Right forelimb (tissue), 1 donor: ENCODE measurements around the gene SPTAN1.
"Not testable (repeated sequence)": the region's sequence is repeated elsewhere in the genome, so short reads cannot be mapped to it uniquely, and the experiment has no call there.

Experiments
- DNase-seq: peaks from one replicate; pipeline ENCODE4 v3.0.0-alpha.2; 2018

Gene SPTAN1

DNA sequence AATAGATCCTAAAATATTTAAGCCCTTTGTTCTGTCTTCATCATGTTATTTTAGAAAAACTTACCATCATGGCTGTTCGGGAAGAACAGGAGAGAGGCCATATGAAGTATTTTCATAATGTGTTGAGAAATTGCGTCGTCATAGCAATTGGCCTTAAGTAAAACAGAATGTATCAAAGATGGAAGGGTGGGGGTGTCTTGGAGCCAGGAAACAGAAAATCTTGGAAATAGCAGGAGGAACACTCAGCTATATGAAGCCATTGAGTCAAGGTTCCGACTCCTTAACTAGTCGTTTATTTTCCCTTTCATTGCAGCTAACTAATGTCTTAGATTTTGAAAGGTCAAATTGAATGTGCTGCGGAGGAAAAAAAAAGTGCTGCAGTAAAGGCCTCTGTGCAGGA, 1.3 kb downstream of the SPTAN1 start:
- no peak for DNase-seq

DNA sequence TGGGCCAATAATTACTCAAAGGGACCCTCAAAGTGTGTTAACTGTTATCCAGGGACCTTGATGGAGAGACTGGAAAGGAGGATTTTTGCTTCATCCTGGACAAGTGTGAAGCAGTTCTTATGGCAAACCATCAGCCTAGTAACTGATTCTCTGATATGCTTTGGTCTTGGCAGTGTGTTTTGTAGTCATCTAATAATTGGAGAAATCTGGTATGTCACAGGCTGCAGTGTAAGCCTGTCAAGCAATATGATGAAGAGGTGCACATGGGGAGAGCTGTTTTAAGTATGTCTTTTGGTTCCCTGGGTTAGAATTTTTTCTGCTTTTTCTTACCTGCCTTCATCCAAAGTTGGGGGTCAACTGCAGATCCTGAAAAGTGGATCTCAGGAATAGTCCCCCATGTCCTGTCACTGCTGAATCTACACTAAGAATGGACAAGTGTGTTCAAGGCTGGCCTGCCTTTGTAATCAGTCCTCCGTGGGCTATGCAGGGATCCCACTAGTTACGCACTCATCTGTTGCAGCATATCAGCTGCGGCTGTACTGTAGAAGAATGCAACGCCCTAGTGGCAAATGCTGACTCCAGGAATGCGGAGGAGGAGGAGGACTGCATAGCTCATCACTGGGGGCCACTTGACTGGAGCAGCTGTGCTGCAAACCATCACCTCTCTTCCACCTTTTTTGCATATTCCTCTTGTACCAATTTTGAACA, 1.9 kb downstream of the SPTAN1 start:
- DNase-seq: peak; percentile 59

DNA sequence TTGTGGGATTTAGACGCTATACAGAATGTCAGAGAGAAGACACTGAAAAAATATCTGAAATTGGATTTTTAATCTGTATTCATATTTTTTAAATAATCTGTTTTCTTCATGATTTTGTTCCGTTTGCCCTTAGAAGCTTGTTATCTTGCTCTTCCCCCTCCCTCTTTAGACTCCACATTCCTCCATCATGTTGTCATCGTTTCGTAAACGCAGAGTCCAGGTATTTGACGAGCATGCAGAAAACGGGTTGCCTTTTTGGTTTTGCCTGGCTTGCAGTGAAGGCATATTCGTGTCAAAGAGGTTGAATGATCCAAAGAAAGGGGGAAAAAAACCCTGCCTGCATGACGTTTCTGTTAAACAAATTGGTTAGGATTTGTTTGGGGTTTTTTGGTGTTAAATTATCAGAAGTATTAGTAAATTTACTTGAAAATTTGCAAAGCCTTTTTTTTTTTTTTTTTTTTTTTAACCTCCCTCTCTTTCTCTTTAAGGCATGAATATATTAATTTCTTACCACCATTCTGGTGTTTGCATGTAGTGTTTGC, 2.9 kb downstream of the SPTAN1 start:
- DNase-seq: no peak

DNA sequence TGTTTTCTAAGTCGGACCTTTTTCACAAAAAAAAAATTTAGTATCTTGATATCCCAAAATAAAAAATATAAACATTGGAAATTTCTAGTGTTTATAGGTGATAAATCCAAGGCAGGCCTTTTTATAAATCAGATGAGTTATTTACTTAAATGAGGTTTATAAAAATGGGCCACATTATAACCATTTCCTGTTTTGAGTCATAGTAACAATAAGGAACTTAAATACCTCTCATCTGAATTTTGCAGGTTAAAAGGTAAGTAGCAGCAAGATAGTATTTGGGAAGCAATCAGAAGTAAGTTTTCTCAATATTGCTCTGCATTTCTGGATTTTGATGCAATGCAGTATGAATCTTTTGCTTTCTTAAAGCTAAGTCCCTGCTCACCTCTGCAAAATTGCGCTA, 3.9 kb downstream of the SPTAN1 start:
- DNase-seq: no peak

DNA sequence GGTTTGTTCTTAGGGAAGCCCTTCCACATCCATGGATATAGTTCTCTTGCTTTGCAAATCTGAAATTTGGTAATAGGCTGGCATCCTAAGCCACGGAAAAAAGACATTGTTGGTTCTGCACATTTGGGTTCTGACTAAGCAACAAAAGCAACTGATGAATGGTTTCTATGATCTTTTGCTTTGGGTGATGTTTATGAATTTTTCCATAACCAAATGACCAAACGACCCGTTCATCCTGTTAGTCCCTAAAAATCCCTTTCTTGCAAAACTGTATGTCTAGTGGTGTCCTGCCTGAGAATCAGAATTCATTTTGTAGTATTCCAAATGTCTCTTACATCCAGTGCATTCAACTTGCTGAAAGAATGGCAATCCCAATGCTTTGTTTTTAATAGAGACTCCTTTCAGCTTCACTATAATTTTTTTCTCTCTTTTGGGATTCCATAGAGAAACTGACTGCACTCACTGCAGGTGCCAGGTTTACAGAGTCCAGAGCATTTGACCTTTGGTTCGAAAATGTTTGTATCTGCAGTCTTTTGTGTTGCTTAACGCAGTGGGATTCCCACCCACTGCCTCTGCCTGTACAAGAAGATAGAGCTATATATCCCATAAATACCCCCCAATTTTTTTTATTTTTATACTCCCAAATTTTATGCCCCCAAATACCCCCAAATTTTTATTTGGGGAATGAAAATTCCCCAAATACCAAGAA, 4.7 kb downstream of the SPTAN1 start:
- no peak for DNase-seq

DNA sequence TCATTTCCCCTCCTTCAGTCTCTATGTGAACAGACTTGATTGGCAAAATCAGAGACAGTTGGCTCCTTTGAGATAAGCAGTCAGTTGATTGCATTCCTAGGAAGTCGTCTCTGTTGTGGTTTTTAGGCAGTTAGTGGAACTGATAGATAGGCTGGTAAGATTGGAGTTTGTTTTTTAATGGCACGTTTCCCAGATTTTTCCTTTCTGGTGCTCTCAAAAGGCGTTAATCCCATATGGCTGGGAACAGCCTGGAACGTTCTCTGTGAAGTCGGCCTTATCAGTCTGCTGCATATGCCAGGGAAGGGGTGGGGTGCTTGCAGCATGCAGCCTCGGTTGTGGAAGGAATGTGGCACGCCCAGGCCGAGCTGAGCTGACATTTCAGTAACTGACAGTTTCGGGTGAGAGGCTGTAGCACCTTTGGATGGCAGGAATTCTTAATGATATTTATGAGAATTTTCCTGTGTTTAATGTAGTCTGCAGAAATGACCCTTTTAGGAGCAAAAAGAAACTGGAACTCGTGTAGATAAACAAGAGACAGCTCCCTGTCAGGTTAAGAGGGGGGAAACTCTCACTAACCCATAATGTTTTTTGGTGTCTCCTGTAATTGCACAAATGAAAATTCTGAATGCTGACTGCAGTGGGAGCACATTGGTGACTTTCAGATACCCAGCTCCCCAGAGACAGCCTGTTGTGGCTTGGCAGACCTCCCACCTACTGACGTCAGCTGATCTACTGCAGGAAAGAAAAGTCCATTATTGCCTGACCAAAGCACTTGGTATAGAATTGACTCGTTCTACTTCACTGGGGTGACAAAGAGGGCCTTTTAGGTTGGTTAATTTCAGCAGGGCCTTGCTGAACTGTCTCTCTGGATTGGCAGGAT, 6.3 kb downstream of the SPTAN1 start:
- DNase-seq: peak; percentile 77

DNA sequence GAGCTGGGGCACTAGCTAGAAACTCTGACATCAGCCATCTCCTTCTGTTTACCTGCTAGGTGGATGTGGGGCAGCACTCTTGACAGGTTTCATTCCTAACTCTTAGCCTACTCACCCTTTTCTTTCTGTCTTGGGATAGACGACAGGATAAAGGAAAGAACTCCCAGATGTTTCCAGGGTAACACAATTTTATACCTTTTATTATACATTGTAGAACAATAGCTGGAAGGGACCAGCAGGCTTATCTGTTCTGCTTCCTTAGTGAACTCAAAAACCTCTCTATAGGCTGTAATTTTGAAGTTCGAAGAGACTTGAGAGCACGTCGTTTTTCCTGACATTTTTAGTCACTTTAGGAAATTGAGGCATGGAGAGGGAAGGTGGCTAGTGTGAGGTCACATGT, 13.2 kb downstream of the SPTAN1 start:
- DNase-seq: no peak

DNA sequence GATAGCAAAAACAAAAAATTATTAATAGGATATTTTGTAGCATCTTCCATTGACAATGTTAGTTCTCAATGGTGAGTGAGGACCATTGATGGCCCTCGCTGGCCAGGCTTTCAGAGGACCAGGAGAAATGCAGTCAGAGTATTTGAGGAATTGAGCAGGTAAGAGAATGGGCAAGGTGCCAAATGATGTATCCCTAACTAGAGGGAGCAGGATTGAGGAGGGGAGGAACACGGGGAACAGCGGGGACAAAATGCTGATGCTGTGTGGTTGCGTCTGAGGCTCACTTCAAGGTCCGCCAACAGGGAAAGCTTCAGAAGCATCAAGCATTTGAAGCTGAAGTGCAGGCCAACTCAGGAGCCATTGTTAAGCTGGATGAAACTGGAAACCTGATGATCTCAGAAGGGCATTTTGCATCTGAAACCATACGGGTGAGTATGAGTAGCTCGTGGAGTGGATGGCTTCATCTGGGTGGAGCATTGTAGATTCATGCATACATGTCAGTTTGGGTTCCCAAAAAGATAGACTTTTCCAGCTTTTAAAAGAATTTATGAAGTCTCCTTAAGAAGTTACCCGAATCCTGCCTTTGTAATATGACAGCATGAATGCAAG, 16.2 kb downstream of the SPTAN1 start:
- DNase-seq: no peak

DNA sequence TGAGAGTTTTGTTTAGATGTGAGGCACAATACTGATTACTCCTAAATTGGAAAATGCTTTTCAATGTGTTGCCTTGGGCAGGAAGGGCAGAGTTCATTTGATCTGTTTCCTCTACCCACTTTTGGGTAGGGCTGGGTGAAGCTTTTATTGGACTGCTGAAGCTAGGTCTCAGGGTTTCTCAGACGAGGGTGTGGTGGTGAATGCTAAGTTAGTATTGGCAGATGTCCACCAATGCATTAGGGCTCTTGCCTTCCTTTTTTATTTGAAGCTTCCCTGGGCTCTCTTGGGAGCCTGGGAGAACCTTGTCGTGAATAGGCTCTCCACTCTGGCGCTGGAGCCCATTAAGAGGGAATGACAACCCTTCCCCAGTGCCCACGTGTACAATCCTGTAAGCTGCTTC, 23.1 kb downstream of the SPTAN1 start:
- DNase-seq: no peak

DNA sequence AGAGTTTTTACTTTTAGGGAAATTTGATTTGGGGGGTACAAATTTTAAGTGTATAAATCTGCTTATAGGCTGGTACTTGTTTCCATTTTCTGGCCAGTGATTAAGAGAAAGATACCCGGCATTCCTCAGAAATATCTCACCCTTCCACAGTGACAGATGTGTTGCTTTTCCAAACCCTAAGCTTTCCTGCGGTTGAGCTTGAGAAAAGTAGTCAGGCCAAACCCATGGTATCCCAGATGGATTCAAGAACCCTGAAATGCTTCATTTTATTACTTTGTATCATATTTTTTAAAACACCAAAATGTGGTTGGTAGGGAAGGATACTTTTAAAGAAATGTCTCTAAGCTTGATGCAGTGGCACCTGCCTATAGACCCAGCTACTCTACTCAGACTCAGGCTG, 23.5 kb downstream of the SPTAN1 start:
- DNase-seq: no peak

DNA sequence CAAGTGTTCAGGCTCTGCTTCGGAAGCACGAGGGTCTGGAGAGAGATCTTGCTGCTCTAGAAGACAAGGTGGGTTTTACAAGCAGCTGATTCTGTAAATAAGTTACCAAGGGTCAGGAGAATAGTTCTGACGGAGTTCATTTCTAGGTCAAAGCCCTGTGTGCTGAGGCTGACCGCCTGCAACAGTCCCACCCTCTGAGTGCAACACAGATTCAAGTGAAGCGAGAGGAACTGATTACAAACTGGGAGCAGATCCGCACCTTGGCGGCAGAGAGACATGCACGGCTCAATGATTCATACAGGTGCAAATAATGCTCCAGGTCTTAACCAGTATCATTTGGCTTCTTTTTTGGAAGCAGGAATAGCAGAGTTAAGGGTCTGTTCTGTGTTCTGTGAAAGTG, 24.8 kb downstream of the SPTAN1 start:
- no peak for DNase-seq

DNA sequence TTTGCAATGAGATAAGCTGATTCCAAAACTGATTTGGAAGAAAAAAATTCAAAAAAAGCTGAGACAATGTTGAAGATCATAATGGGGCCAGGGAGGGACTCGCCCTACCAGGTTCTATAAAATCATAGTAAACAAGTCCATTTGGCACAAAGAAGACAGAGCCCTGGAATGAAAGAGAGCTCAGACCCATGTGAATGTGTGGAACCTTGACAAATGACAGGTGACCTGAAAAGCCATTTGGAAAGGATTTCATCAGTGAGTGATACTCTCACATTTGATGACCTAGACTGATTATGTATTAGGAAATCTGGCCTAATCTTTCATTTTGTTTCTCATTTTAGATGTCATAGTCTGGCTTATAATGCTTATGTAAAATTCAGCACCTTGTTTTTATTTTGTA, 26.8 kb downstream of the SPTAN1 start:
- no peak for DNase-seq

DNA sequence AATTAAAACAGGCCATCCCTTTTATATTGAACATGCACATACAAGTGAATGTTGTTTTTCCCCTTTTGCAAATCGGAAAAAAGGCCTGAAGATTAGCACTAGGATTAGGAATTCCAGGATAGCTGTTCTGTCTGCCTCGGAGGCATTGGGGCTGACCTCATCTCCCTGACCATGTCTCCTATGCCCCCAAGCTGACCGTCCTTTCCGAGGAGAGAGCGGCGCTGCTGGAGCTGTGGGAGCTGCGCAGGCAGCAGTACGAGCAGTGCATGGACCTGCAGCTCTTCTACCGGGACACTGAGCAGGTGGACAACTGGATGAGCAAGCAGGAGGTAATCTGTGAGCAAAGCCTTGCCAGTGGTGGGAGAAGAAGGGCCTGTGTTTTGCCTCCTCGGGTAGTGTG, 28.3 kb downstream of the SPTAN1 start:
- DNase-seq: no peak

DNA sequence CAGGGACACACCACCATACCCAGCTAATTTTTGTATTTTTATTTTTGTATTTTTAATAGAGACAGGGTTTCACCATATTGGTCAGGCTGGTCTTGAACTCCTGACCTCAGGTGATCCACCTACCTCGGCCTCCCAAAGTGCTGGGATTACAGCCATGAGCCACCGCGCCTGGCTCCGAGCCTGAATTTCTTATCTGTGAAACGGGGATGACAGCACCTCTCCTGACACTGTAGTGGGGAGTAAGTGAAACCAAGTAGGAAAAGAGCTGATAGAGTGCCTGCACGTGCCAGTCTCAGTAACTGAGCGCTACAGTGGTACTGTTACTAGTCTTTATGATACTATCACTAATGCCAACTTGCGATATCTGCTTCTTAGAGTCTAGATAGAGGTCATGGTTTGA, 32.8 kb downstream of the SPTAN1 start:
- DNase-seq: not testable (repeated sequence)

DNA sequence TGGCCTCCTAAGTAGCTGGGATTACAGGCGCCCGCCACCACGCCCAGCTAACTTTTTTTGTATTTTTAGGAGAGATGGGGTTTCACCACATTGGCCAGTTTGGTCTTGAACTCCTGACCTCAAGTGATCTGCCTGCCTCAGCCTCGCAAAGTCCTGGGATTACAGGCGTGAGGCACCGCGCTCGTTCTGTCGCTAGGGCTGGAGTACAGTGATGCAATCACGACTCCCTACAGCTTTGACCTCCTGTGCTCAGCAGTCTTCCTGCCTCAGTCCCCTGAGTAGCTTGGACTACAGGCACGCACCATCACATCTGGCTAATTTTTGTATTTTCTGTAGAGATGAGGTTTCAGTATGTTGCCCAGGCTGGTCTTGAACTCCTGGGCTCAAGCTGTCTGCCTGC, 34.5 kb downstream of the SPTAN1 start:
- not testable (repeated sequence) for DNase-seq

DNA sequence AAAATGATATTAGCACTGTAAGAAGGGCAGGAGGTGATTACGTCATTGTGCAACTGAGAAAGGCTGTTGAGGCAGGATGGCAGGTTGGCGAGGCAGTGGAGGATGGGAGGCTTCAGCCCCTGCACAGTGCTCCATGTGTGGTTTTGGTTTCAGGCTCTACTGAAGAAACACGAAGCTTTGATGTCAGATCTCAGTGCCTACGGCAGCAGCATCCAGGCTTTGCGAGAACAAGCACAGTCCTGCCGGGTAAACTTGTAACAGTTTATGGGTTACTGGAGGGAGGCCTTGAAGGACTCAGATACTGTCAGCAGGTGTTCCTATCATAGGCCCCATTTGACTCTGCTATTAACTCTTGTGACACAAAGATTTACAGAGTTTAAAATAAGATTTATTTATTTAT, 35.1 kb downstream of the SPTAN1 start:
- no peak for DNase-seq

DNA sequence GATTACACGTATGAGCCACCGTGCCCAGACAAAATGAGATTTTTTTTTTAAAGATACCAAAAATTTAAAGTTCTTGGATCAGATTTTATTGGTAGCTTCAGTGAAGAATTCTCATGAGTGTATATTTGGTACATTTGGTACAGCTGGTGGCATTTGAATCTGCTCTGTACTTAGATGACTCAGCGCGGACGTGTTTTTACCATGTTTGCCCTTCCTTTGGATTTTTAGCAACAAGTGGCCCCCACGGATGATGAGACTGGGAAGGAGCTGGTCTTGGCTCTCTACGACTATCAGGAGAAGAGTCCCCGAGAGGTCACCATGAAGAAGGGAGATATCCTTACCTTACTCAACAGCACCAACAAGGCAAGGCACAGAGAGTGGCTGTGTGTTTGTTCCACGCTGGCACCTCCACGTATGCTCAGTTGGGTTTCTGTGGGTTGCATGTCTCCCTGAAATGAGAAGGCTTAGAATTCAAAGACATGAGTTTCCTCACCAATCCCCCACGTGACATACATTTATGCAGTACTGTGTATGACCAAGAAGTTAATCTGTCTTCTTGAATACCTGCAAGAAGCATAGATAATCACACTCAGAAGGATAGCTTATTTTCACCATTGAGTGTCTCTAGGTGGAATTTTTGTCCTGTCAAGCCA, 36.3 kb downstream of the SPTAN1 start:
- DNase-seq: no peak

DNA sequence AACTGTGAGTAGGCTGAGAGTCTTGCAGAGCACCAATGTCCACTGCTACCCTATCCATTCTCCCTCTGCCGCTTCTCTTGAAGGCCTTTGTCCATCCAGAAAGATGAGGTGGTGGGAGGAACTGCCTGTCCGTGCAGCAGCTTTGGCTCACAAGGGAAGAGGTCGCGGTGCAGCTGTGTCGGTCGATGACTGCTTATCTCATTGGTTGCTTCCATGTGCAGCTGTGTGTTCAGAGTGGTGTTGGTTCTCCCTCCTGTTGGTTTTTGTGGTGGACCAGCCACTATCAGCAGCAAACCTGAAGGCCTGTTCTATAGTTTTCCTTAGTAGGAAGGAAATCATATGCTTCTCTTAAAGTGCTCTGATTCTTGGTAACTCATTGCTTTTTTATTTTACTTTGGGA, 40.7 kb downstream of the SPTAN1 start:
- no peak for DNase-seq

DNA sequence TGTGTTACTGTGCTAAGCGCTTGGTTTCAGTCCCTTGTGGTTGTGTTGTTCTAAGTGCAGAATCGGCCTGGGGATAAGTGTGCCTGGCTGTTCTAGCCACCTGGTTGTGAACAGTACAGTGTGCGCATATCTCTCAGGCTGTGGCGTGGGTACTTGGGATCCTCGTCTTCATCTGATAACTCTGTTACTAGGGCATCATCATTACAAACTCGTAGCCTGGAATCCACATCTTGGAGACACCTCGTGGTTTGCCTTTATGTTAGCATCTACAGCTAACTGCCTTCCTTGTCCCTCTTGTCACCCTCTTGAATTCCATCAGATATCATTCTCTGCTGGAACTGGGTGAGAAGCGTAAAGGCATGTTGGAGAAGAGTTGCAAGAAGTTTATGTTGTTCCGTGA, 41.5 kb downstream of the SPTAN1 start:
- no peak for DNase-seq

DNA sequence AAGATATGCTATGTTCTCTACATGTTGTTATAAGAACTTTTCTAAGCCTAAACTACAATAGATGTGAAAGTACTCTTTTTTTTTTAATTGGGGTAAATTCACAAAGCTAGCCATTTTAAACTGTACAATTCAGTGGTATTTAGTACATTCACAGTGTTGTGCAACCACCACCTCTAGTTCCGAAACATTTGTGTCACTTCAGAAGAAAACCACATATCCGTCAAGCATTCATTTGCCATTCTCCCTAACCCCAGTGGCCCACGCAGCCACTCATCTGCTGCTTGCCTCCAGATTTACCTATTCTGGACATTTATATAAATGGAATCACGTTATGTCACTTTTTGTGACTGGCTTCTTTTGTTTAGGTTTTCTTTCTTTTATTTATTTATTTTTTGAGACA, 43.1 kb downstream of the SPTAN1 start:
- DNase-seq: no peak

DNA sequence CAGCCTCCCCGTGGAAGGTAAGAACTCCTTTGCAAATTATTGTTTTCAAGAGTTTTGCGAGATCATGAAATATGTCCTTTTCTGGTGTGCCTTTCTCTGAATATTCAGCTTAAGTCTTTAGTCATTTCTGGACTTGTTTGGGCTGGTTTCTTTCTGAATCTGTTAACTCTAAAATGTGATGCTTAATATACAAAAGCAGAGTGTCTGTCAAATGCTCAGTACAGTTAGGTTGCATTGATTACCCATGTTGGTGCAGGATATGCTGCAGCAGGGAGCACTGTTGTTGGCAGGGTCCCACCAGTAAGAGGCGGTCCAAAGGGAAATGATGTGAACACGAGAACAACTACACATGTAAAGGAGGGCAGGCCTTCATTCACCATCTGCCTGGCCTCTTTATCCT, 47.7 kb downstream of the SPTAN1 start:
- DNase-seq: peak; percentile 24

DNA sequence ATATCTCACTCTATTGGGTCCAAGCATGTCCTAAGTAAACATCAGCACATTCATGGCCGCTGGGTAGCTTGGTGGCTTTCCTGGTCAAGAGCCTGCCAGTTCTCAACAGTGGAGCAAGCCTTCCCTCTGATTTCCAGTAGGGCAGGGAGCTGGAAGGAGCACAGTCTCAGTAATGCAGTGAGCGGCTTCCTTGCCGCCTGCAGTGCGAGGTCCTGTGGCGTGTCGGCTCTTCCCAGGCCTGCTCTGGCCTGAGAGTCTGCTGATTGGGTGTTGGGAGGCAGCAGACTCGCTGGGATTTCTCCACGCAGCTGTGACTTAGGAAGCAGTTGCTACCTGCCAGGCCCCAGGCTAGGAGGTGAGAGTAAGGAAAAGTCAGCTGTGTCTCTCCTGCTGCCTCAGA, 51.3 kb downstream of the SPTAN1 start:
- DNase-seq: peak; percentile 6
